Smooth muscle cell (in vitro differentiated cells): ENCODE measurements around the gene PIP5K1B. TPM values are rescaled to one million over a fixed set of nuclear protein-coding genes. Genes with fewer than 3 reads are reported as not detected.

Experiments used
- DNase-seq: peaks from one replicate; lab custom pipeline; 2025; ENCODE audit not compliant: unreplicated experiment; lab: John Stamatoyannopoulos, UW
- H2AFZ ChIP-seq: fragments of 200-600 bp; sonication (generic); 2 replicates; pipeline ENCODE4 v1.6.0; 2016; ENCODE audit warnings: antibody characterized with exemption, low read depth, mild to moderate bottlenecking
- H3F3A ChIP-seq: fragments of 200-600 bp; sonication (generic); 2 replicates; pipeline ENCODE4 v1.6.0; 2017; ENCODE audit warnings: antibody characterized with exemption, low read depth
- H3K27ac ChIP-seq: fragments of 200-600 bp; sonication (generic); 2 replicates; pipeline ENCODE4 v1.5.1; 2016; ENCODE audit warnings: low read depth, mild to moderate bottlenecking
- H3K27me3 ChIP-seq: fragments of 200-600 bp; sonication (generic); 2 replicates; pipeline ENCODE4 v1.6.1; 2016; ENCODE audit warnings: low read depth, mild to moderate bottlenecking
- H3K36me3 ChIP-seq: fragments of 200-600 bp; sonication (generic); 2 replicates; pipeline ENCODE4 v1.5.1; 2016; ENCODE audit warnings: low read depth
- H3K4me1 ChIP-seq: fragments of 200-600 bp; sonication (generic); 2 replicates; pipeline ENCODE4 v1.5.1; 2016; ENCODE audit warnings: low read depth
- H3K4me2 ChIP-seq: fragments of 200-600 bp; sonication (generic); 2 replicates; pipeline ENCODE4 v1.6.0; 2016; ENCODE audit warnings: mild to moderate bottlenecking
- H3K4me3 ChIP-seq: fragments of 200-600 bp; sonication (generic); 2 replicates; pipeline ENCODE4 v1.5.1; 2016; ENCODE audit warnings: mild to moderate bottlenecking
- H3K79me2 ChIP-seq: fragments of 200-600 bp; sonication (generic); 2 replicates; pipeline ENCODE4 v1.6.0; 2016; ENCODE audit warnings: low read depth, mild to moderate bottlenecking
- H3K9ac ChIP-seq: fragments of 200-600 bp; sonication (generic); 2 replicates; pipeline ENCODE4 v1.6.0; 2016; ENCODE audit warnings: low read depth
- H3K9me3 ChIP-seq: fragments of 200-600 bp; sonication (generic); replicated peaks from 2 replicates; pipeline ENCODE4 v1.5.1; 2016; ENCODE audit warnings: low read depth
- H4K20me1 ChIP-seq: fragments of 200-600 bp; sonication (generic); 2 replicates; pipeline ENCODE4 v1.6.0; 2016; ENCODE audit warnings: low read depth
- CTCF ChIP-seq: fragments of 200-600 bp; sonication (generic); IDR thresholded peaks from 2 replicates; pipeline ENCODE4 v1.5.1; 2017; ENCODE audit warnings: borderline replicate concordance, mild to moderate bottlenecking, antibody characterized with exemption; ENCODE audit not compliant: insufficient read depth, poor library complexity, severe bottlenecking
- WGBS: methylation state at CpG from one replicate; pipeline ENCODE4 v1.1.7; 2016; ENCODE audit warnings: low lambda C conversion rate; 5-methylcytosine and 5-hydroxymethylcytosine counted together
- polyA plus RNA-seq: library from polyadenylated mRNA; unstranded; fragments of >200 nt; fragmentation: Nextera tagmentation; extraction: Ambion mirVana; gene quantifications from 2 replicates; pipeline ENCODE4 v1.2.1, GENCODE V29; 2016
- total RNA-seq: library from RNA; depleted of rRNA; stranded (reverse); fragments of >200 nt; gene quantifications from 2 replicates; pipeline ENCODE4 v1.2.3, GENCODE V29; 2014

Gene PIP5K1B
- total and polyA plus RNA-seq, 2 experiments from 2014 or later: not detected

- Histone ChIP-seq H3K36me3 (no peaks in the 10 kb centered on the region), H3K9me3 (no peaks in the 10 kb centered on the region), H4K20me1 (no peaks in the 10 kb centered on the region), H3K4me1 (peaks cover 13% of the 10 kb centered on the region), H3F3A (no peaks in the 10 kb centered on the region), H3K4me2 (no peak overlapping the region), H3K4me3 (no peak overlapping the region), H3K27me3 (no peaks in the 10 kb centered on the region), H3K9ac (no peak overlapping the region), H3K27ac (no peak overlapping the region), H3K79me2 (no peaks in the 10 kb centered on the region), H2AFZ (no peak overlapping the region)
- WGBS: 93% methylated on average over 7 of the region's 7 CpGs
- no peak for TF ChIP-seq CTCF
- DNase-seq: no peak
These were observed 128.0 kb downstream of the PIP5K1B start for GRCh38 chr9:68832861-68833518.

DNA sequence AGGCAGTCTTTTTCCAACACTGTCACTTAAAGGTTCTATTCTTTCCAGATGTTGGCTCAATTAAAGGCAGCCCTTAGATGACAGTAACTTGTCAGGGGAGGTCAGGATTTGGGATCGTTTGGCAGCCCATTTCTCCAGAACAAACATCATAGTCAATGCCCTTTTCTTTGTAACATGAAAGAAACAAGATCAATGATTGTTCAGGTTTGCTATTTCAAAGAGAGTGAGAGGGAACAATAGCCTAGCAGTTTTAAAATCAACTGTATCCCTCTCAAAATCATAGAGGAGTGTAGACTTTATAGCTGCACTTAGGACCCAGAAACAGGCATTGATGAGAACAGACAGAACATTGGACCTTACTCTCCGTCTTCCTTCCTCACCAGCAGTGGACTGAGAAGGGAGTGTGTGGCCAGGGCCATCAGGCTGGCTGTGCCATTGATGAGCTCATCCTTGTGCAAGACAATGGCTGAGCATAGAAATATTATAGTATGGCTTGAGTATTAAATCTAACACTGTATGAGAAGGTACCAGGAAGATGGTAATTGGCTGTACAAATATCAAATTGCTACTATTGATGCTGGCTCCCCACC lies 130.0 kb downstream of the PIP5K1B start:
- no peak overlapping the region for H3K9ac ChIP-seq
- no peaks in the 10 kb centered on the region for H3K9me3 ChIP-seq
- H3F3A ChIP-seq: no peaks in the 10 kb centered on the region
- no peaks in the 10 kb centered on the region for H3K79me2 ChIP-seq
- H3K27me3 ChIP-seq: no peaks in the 10 kb centered on the region
- H3K4me1 ChIP-seq: peaks cover 10% of the 10 kb centered on the region
- no peaks in the 10 kb centered on the region for H3K36me3 ChIP-seq
- no peak for DNase-seq
- 72% methylated on average over 2 of the region's 2 CpGs for WGBS
- no peak overlapping the region for H3K27ac ChIP-seq
- no peak for TF ChIP-seq CTCF
- H2AFZ ChIP-seq: no peak overlapping the region
- no peaks in the 10 kb centered on the region for H4K20me1 ChIP-seq
- no peak overlapping the region for H3K4me3 ChIP-seq
- no peak overlapping the region for H3K4me2 ChIP-seq

DNA sequence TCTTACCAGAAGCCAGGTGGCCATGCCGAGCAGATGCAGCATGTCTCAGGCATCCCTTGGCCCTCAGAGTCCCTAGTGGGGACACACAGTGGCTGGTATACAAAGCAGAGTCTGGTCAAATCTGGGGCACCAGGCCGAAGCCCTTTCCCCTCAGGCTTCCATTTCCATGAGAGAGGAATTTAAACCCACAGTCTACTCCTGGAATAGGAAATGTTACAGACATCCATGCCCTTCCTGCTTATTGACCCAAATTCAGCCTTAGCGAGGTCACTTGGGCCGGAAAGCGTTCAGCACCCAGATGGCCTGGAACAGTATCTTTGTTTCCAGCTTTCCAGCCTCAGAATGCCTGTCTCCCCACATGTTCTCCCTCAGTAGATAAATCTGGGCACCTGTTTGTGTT lies 131.7 kb downstream of the PIP5K1B start:
- no peak overlapping the region for H3K27ac ChIP-seq
- H3K4me1 ChIP-seq: no peaks in the 10 kb centered on the region
- no peak overlapping the region for H3K4me2 ChIP-seq
- H3K79me2 ChIP-seq: no peaks in the 10 kb centered on the region
- DNase-seq: no peak
- WGBS: 91% methylated on average over 5 of the region's 5 CpGs
- no peak for TF ChIP-seq CTCF
- no peak overlapping the region for H3K9ac ChIP-seq
- no peaks in the 10 kb centered on the region for H3F3A ChIP-seq
- no peaks in the 10 kb centered on the region for H4K20me1 ChIP-seq
- no peaks in the 10 kb centered on the region for H3K36me3 ChIP-seq
- no peak overlapping the region for H3K4me3 ChIP-seq
- no peak overlapping the region for H2AFZ ChIP-seq
- H3K9me3 ChIP-seq: no peaks in the 10 kb centered on the region
- H3K27me3 ChIP-seq: no peaks in the 10 kb centered on the region

DNA sequence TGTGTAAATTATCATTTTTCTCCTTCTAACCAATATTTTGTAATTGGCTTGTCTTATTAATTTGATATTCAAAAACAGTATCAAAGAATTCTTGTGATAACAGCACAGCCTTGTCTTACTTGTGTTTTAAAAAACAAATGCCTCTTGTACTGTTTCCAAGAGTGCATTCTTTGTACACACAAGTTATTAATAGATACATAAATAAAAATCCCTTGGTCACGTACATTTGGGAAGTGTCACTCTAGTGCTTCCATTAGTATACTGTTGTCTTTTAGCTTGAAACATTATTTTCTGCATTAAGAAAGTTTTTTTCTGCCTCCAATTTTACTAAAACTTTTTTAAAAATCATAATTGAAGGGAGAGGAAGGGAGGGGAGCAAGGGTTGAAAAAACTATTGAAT lies 133.2 kb downstream of the PIP5K1B start:
- no peaks in the 10 kb centered on the region for H3K36me3 ChIP-seq
- H3K4me1 ChIP-seq: no peaks in the 10 kb centered on the region
- TF ChIP-seq CTCF: no peak
- no peaks in the 10 kb centered on the region for H3K9me3 ChIP-seq
- H3K79me2 ChIP-seq: no peaks in the 10 kb centered on the region
- H3K27ac ChIP-seq: no peak overlapping the region
- no peak overlapping the region for H3K9ac ChIP-seq
- no peak overlapping the region for H2AFZ ChIP-seq
- 87% methylated on average over 1 of the region's 1 CpG for WGBS
- H3K4me3 ChIP-seq: no peak overlapping the region
- DNase-seq: no peak
- no peaks in the 10 kb centered on the region for H3K27me3 ChIP-seq
- H3F3A ChIP-seq: no peaks in the 10 kb centered on the region
- no peaks in the 10 kb centered on the region for H4K20me1 ChIP-seq
- no peak overlapping the region for H3K4me2 ChIP-seq
